Measurements from ENCODE around the gene DNMT1.

Gene DNMT1

GRCh38 chr19:10084803-10085202 is 110.0 kb downstream of the DNMT1 start:
- peaks cover 2% of the 10 kb centered on the region for H3K9me3 ChIP-seq (ENCODE audit: low read length)
- no peaks in the 10 kb centered on the region for H3K4me1 ChIP-seq (ENCODE audit: insufficient read depth, low read length)
- H3K4me3 ChIP-seq (ENCODE audit: low read length), result no peak overlapping the region
- H2AFZ ChIP-seq (ENCODE audit: low read depth, low read length), result no peak overlapping the region
- no peaks in the 10 kb centered on the region for H3K36me3 ChIP-seq (ENCODE audit: insufficient read depth, low read length)
- H3K27me3 ChIP-seq (ENCODE audit: insufficient read depth, low read length), result peaks cover 8% of the 10 kb centered on the region

DNA sequence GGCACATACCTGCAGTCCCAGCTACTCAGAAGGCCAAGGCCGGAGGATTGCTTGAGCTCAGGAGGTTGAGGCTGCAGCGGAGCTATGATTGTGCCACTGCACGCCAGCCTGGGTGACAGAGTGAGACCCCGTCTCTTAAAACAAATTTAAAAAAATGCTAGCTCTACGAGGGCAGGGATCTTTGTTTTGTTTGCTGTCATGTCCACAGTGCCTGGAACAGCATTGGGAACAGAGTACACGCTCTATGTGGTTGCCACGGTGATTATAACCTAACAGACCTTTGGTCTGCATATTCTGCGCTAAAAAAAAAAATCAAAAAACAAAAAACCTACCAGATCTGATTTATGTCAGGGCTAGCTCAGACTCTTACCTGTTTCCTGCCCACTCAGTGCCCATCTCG is 110.8 kb downstream of the DNMT1 start:
- no peaks in the 10 kb centered on the region for H3K36me3 ChIP-seq (ENCODE audit: insufficient read depth, low read length)
- H2AFZ ChIP-seq (ENCODE audit: low read depth, low read length), result no peak overlapping the region
- no peaks in the 10 kb centered on the region for H3K9me3 ChIP-seq (ENCODE audit: low read length)
- H3K4me1 ChIP-seq (ENCODE audit: insufficient read depth, low read length), result no peaks in the 10 kb centered on the region
- no peak overlapping the region for H3K4me3 ChIP-seq (ENCODE audit: low read length)
- H3K27me3 ChIP-seq (ENCODE audit: insufficient read depth, low read length), result peaks cover 11% of the 10 kb centered on the region
